Lower leg skin (tissue), 3 donors: ENCODE results near the gene TMEM163.

Experiments used
- CTCF ChIP-seq, 3 donors: fragments of 450-650 bp; IDR thresholded peaks; one replicate each; pipeline ENCODE4 v1.5.1; 2016; ENCODE audit warnings: antibody characterized with exemption in 3 of 3, mild to moderate bottlenecking in 3 of 3, moderate library complexity in 2 of 3
- POLR2A ChIP-seq, 2 donors: fragments of 450-650 bp; IDR thresholded peaks; one replicate each; pipeline ENCODE4 v1.6.1; 2016 to 2017; ENCODE audit warnings: antibody characterized with exemption in 2 of 2, mild to moderate bottlenecking in 1 of 2, moderate library complexity in 1 of 2

- TF ChIP-seq CTCF (IDR thresholded peaks at IDR 0.05) = no peak
- no peak for TF ChIP-seq POLR2A (IDR thresholded peaks at IDR 0.05)
Observed at GRCh38 chr2:134586326-134586965, 132.4 kb downstream of the TMEM163 start.
